HT-29 (cell line): ENCODE data around the gene GRID1. TPM values are rescaled to one million over a fixed set of nuclear protein-coding genes. Genes with fewer than 3 reads are reported as not detected.
"Not testable (repeated sequence)": the region's sequence is repeated elsewhere in the genome, so short reads cannot be mapped to it uniquely, and the experiment has no call there.

ENCODE experiments used
- DNase-seq: peaks from one replicate; pipeline ENCODE4 v3.0.0-alpha.2; 2015; ENCODE audit warnings: low spot score
- total RNA-seq: library from RNA; depleted of rRNA; stranded (reverse); fragments of >200 nt; shearing (Covaris generic); gene quantifications from 2 replicates; pipeline ENCODE4 v1.2.3, GENCODE V29; 2014

Gene GRID1
- total RNA-seq, 1 experiment from 2014 or later: not detected

- no peak for DNase-seq
Measured at GRCh38 chr10:86391986-86392722, 25.6 kb upstream of the GRID1 start.

- no peak for DNase-seq
Measured at GRCh38 chr10:86391236-86391840, 24.7 kb upstream of the GRID1 start.

GRCh38 chr10:86390337-86391120 is 23.9 kb upstream of the GRID1 start:
- no peak for DNase-seq

GRCh38 chr10:86389441-86390193 is 23.0 kb upstream of the GRID1 start:
- no peak for DNase-seq

- DNase-seq: not testable (repeated sequence)
Measured at GRCh38 chr10:86389109-86389440, 22.5 kb upstream of the GRID1 start.

GRCh38 chr10:86388119-86388704 is 21.6 kb upstream of the GRID1 start:
- DNase-seq: no peak

GRCh38 chr10:86387178-86387794 is 20.7 kb upstream of the GRID1 start:
- DNase-seq: no peak

- DNase-seq: no peak
Measured at GRCh38 chr10:86385806-86386205, 19.2 kb upstream of the GRID1 start.

GRCh38 chr10:86377797-86378146 is 11.2 kb upstream of the GRID1 start:
- no peak for DNase-seq

- DNase-seq: peak; percentile 92
Measured at GRCh38 chr10:86376852-86377796, 10.5 kb upstream of the GRID1 start.

- DNase-seq: no peak
Measured at GRCh38 chr10:86376403-86376802, 9.8 kb upstream of the GRID1 start.

GRCh38 chr10:86375204-86375603 is 8.6 kb upstream of the GRID1 start:
- no peak for DNase-seq

GRCh38 chr10:86374664-86375063 is 8.1 kb upstream of the GRID1 start:
- DNase-seq: no peak

- no peak for DNase-seq
Measured at GRCh38 chr10:86373828-86374227, 7.2 kb upstream of the GRID1 start.

- DNase-seq: no peak
Measured at GRCh38 chr10:86373251-86373650, 6.7 kb upstream of the GRID1 start.

GRCh38 chr10:86372784-86373239 is 6.2 kb upstream of the GRID1 start:
- peak; percentile 70 for DNase-seq

- DNase-seq: no peak
Measured at GRCh38 chr10:86372119-86372783, 5.7 kb upstream of the GRID1 start.

GRCh38 chr10:86371691-86372090 is 5.1 kb upstream of the GRID1 start:
- no peak for DNase-seq

GRCh38 chr10:86371116-86371515 is 4.5 kb upstream of the GRID1 start:
- DNase-seq: no peak
